Activated T-helper 17 cell treated with anti-CD3 and anti-CD28 coated beads, Interleukin-2, amount 50 U/mL, for 72 hours (primary cell): Measurements from ENCODE around the gene TEKT1. TPM values are rescaled to one million over a fixed set of nuclear protein-coding genes. Genes with fewer than 3 reads are reported as not detected.

ENCODE experiments used
- ATAC-seq: fragments of 150-1000 bp; cut with Tn5 transposase; replicated peaks from 2 replicates; pipeline ENCODE4 v1.10.0; 2021; ENCODE audit warnings: mild to moderate bottlenecking, moderate library complexity
- H3K27ac Mint-ChIP-seq: one replicate; pipeline ENCODE4 v1.8.0; 2022; ENCODE audit warnings: mixed read lengths
- H3K27me3 Mint-ChIP-seq: one replicate; pipeline ENCODE4 v1.8.0; 2022; ENCODE audit warnings: mixed read lengths
- H3K36me3 Mint-ChIP-seq: one replicate; pipeline ENCODE4 v1.8.0; 2022; ENCODE audit warnings: low read depth, mild to moderate bottlenecking, mixed read lengths
- H3K4me1 Mint-ChIP-seq: one replicate; pipeline ENCODE4 v1.8.0; 2022; ENCODE audit warnings: mixed read lengths
- H3K4me3 Mint-ChIP-seq: one replicate; pipeline ENCODE4 v1.8.0; 2022; ENCODE audit warnings: mild to moderate bottlenecking, mixed read lengths
- H3K9me3 Mint-ChIP-seq: one replicate; pipeline ENCODE4 v1.8.0; 2022; ENCODE audit warnings: mixed read lengths
- total RNA-seq, 2 donors: library from RNA; stranded (reverse); gene quantifications; one replicate each; pipeline ENCODE4 v1.2.3, GENCODE V29; 2022

TEKT1 gene
- total RNA-seq, 2 donors from 2014 or later, result not detected

GRCh38 chr17:6757747-6758146 lies 73.8 kb downstream of the TEKT1 start:
- Mint-ChIP-seq H3K4me3 (peak overlapping the region; percentile 91), H3K4me1 (peaks cover 25% of the 10 kb centered on the region), H3K27ac (peak overlapping the region; percentile 89), H3K27me3 (no peaks in the 10 kb centered on the region), H3K36me3 (peaks cover 40% of the 10 kb centered on the region), H3K9me3 (no peaks in the 10 kb centered on the region)
- ATAC-seq, result no peak

- H3K4me3 Mint-ChIP-seq, result peak overlapping the region; percentile 91
- peaks cover 25% of the 10 kb centered on the region for H3K4me1 Mint-ChIP-seq
- no peaks in the 10 kb centered on the region for H3K9me3 Mint-ChIP-seq
- peaks cover 28% of the 10 kb centered on the region for H3K36me3 Mint-ChIP-seq
- peak overlapping the region; percentile 89 for H3K27ac Mint-ChIP-seq
- ATAC-seq, result peak; percentile 47
- no peaks in the 10 kb centered on the region for H3K27me3 Mint-ChIP-seq
Observed at GRCh38 chr17:6756425-6757031, 75.0 kb downstream of the TEKT1 start.

DNA sequence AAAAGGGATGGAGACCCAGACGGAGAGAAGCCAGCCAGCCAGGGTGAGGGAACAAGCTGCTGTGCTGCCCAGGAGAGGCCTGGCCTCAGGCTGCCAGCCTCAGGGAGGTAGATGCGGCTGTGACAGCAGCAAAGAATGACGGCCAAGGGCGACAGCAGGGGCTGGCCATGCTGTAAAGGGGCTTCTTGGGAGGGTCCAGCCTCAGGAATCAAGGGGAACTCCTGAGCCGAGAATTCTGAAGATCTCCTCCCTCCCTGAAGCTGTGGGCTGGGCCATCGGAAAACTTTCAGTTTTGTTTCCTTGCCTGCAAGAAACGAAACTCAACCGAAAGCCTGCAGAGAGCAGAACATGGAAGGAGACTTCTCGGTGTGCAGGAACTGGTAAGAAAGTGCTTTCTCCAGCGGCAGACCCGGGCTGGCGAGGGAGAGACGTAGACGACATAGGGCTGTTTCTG lies 75.8 kb downstream of the TEKT1 start, which contains the start of gene XAF1:
Gene XAF1 (plus strand): TSS at position 316 of the 454 bp plus-strand sequence. CDS start 33 bp downstream, at position 349.
- no peaks in the 10 kb centered on the region for H3K27me3 Mint-ChIP-seq
- no peaks in the 10 kb centered on the region for H3K9me3 Mint-ChIP-seq
- ATAC-seq, result peak; percentile 66
- peak within 1 kb of the TSS; percentile 91 for H3K4me3 Mint-ChIP-seq
- peak within 1 kb of the TSS; percentile 89 for H3K27ac Mint-ChIP-seq
- H3K4me1 Mint-ChIP-seq, result peaks cover 25% of the 10 kb centered on the region
- peaks cover 21% of the 10 kb centered on the region for H3K36me3 Mint-ChIP-seq

GRCh38 chr17:6755281-6755680 lies 76.2 kb downstream of the TEKT1 start:
- peak overlapping the region; percentile 91 for H3K4me3 Mint-ChIP-seq
- H3K36me3 Mint-ChIP-seq, result peaks cover 16% of the 10 kb centered on the region
- H3K27me3 Mint-ChIP-seq, result no peaks in the 10 kb centered on the region
- H3K4me1 Mint-ChIP-seq, result peaks cover 25% of the 10 kb centered on the region
- H3K9me3 Mint-ChIP-seq, result no peaks in the 10 kb centered on the region
- H3K27ac Mint-ChIP-seq, result peak overlapping the region; percentile 89
- no peak for ATAC-seq

DNA sequence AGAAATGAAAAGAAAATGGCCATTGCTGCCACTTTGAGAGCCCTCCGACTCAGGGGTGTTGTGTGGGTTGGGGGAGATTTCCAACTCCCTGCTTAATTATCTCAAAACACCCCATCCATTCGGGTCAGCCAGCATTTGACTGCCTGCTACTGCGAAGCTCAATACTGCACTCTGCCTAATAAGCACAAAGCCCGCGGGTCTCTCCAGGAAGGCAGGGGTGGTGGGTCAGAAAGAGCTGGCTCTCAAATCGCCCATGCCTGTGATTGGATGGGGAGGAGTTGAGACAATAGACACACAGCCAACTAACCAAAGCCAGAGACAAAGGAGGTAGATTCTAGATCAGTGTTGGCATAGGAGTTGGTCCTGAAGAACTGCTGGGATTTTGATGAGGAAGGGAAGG lies 78.0 kb downstream of the TEKT1 start:
- Mint-ChIP-seq H3K27ac (no peak overlapping the region), H3K9me3 (no peaks in the 10 kb centered on the region), H3K27me3 (no peaks in the 10 kb centered on the region), H3K4me1 (peaks cover 25% of the 10 kb centered on the region), H3K36me3 (peaks cover 7% of the 10 kb centered on the region), H3K4me3 (no peak overlapping the region)
- ATAC-seq, result no peak

- Mint-ChIP-seq H3K4me1 (peaks cover 23% of the 10 kb centered on the region), H3K4me3 (no peak overlapping the region), H3K9me3 (no peaks in the 10 kb centered on the region), H3K27ac (peak overlapping the region; percentile 65), H3K36me3 (peaks cover 2% of the 10 kb centered on the region), H3K27me3 (no peaks in the 10 kb centered on the region)
- ATAC-seq, result no peak
Observed at GRCh38 chr17:6753006-6753445, 78.5 kb downstream of the TEKT1 start.

DNA sequence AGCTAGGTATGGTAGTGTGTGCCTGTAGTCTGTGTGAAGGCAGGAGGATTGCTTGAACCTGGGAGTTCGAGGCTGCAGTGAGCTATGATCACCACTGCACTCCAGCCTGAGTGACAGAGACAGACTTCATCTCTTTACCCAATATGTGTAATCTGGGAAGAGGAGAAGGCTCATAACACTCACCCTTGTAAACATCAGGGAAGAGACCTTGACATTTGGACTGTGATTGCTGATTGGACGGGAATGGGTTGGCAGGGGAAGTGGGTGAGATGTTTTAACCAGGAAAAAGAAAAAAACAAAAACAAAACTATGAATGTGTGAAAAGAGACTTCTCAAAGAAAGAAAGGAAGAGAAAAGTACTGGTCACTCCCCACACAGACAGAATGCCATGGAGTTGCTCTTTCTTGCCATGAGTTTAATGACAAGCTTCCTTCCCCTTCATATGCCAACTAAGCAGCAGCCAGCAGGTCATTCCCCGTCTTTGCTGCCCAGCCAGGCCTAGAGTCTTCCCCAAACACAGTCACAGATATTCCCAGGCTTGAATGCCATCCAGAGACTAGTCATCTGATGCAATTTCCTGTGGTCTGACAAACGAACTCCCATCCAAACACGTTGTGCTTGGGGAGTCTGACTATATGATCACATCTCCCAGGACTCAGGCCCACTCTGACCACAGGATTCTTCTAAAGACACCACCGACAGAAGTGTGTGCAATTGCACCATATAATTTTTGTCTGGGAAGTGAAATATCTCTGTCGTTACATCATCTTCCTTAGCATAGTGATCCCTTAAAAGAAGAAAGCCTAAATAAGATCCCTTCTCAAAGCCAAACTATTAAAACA lies 79.2 kb downstream of the TEKT1 start:
- peak overlapping the region; percentile 65 for H3K27ac Mint-ChIP-seq
- H3K9me3 Mint-ChIP-seq, result no peaks in the 10 kb centered on the region
- no peaks in the 10 kb centered on the region for H3K27me3 Mint-ChIP-seq
- no peaks in the 10 kb centered on the region for H3K36me3 Mint-ChIP-seq
- ATAC-seq, result no peak
- peaks cover 15% of the 10 kb centered on the region for H3K4me1 Mint-ChIP-seq
- no peak overlapping the region for H3K4me3 Mint-ChIP-seq

GRCh38 chr17:6749519-6749918 lies 82.0 kb downstream of the TEKT1 start:
- Mint-ChIP-seq H3K27ac (no peak overlapping the region), H3K9me3 (no peaks in the 10 kb centered on the region), H3K36me3 (no peaks in the 10 kb centered on the region), H3K4me3 (no peak overlapping the region), H3K4me1 (no peaks in the 10 kb centered on the region), H3K27me3 (peaks cover 5% of the 10 kb centered on the region)
- ATAC-seq, result no peak

- ATAC-seq, result no peak
- H3K4me1 Mint-ChIP-seq, result no peaks in the 10 kb centered on the region
- no peak overlapping the region for H3K27ac Mint-ChIP-seq
- H3K27me3 Mint-ChIP-seq, result peaks cover 13% of the 10 kb centered on the region
- no peaks in the 10 kb centered on the region for H3K36me3 Mint-ChIP-seq
- H3K4me3 Mint-ChIP-seq, result no peak overlapping the region
- no peaks in the 10 kb centered on the region for H3K9me3 Mint-ChIP-seq
Observed at GRCh38 chr17:6748617-6749016, 82.9 kb downstream of the TEKT1 start.

Other genes starting within 250 kb of the TEKT1 start
- gene KIAA0753, start 191.0 kb downstream of the TEKT1 start, total RNA-seq, result 10 to 100 TPM; 17.6 to 24.2 TPM
- gene TXNDC17, start 190.7 kb downstream of the TEKT1 start, total RNA-seq, result 100 to 1,000 TPM; 114 to 160 TPM
- gene MED31, start 180.1 kb downstream of the TEKT1 start, total RNA-seq, result 10 to 100 TPM; 17.5 to 20.2 TPM
- 1 to 10 TPM; 1.1 to 3.0 TPM for gene C17orf100, start 180.0 kb downstream of the TEKT1 start, total RNA-seq
- gene SLC13A5, start 118.4 kb downstream of the TEKT1 start, total RNA-seq, result not detected
- 10 to 100 TPM; 10.1 to 15.4 TPM for gene XAF1, start 75.7 kb downstream of the TEKT1 start, total RNA-seq
- gene FBXO39, start 55.5 kb downstream of the TEKT1 start, total RNA-seq, result under 1 TPM in 1 of 2 donors, not detected in 1; 0.24 TPM
- not detected for gene ALOX12, start 164.3 kb upstream of the TEKT1 start, total RNA-seq
- 100 to 1,000 TPM; 162 to 180 TPM for gene RNASEK, start 180.9 kb upstream of the TEKT1 start, total RNA-seq
- 1 to 10 TPM in 1 of 2 donors, under 1 TPM in 1; 0.50 to 2.3 TPM for gene BCL6B, start 191.3 kb upstream of the TEKT1 start, total RNA-seq
- 10 to 100 TPM; 10.7 to 11.8 TPM for gene SLC16A13, start 204.3 kb upstream of the TEKT1 start, total RNA-seq
- 1 to 10 TPM in 1 of 2 donors, under 1 TPM in 1; 0.63 to 3.5 TPM for gene SLC16A11, start 212.4 kb upstream of the TEKT1 start, total RNA-seq
- gene CLEC10A, start 248.5 kb upstream of the TEKT1 start, total RNA-seq, result not detected